Effector memory CD4-positive, alpha-beta T cell (primary cell): ENCODE measurements around the gene SERP2.

Experiments used
- DNase-seq, 3 donors: peaks; one replicate each; pipeline ENCODE4 v3.0.0-alpha.2; 2020
- H3K27ac ChIP-seq: 2 replicates; pipeline ENCODE4 v1.7.0; 2013; ENCODE audit warnings: mild to moderate bottlenecking, low read length, moderate library complexity; ENCODE audit not compliant: insufficient read depth, poor library complexity, severe bottlenecking
- H3K27me3 ChIP-seq: replicated peaks from 2 replicates; pipeline ENCODE4 v1.7.0; 2013; ENCODE audit warnings: mild to moderate bottlenecking, low read length; ENCODE audit not compliant: insufficient read depth, control insufficient read depth, poor library complexity, severe bottlenecking
- H3K36me3 ChIP-seq: 2 replicates; pipeline ENCODE4 v1.7.0; 2013; ENCODE audit warnings: mild to moderate bottlenecking, low read length, moderate library complexity; ENCODE audit not compliant: control insufficient read depth, insufficient read depth
- H3K4me1 ChIP-seq: 2 replicates; pipeline ENCODE4 v1.7.0; 2013; ENCODE audit warnings: low read length, mild to moderate bottlenecking; ENCODE audit not compliant: control insufficient read depth, insufficient read depth, poor library complexity, severe bottlenecking
- H3K4me3 ChIP-seq: 2 replicates; pipeline ENCODE4 v1.7.0; 2013; ENCODE audit warnings: low read length, low read depth, mild to moderate bottlenecking; ENCODE audit not compliant: insufficient read depth, poor library complexity, severe bottlenecking
- H3K9me3 ChIP-seq: 2 replicates; pipeline ENCODE4 v1.7.0; 2013; ENCODE audit warnings: mild to moderate bottlenecking, low read length, moderate library complexity; ENCODE audit not compliant: control insufficient read depth

Gene SERP2

DNA sequence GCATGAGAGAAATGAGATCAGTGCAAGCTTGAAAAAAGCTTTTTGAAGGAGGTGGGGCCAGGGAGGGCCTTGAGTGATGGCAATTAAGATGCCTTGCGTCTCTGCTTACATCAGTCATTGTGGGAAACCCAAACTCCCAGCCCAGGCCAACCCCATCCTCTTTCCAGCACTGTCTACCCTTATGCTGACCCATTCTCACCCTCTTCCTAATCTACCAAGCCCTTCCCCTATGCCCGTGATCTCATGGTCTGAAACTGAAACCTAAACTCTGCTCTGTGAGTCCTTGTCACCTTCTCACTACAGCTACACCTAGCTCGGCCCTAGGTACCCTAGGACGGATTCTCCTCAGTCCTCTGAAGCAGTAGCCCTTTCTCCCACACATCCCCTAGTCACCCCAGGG lies 36.0 kb upstream of the SERP2 start:
- DNase-seq: no peak
- Histone ChIP-seq H3K36me3 (no peaks in the 10 kb centered on the region), H3K4me3 (no peak overlapping the region), H3K9me3 (no peaks in the 10 kb centered on the region), H3K4me1 (no peaks in the 10 kb centered on the region), H3K27me3 (no peaks in the 10 kb centered on the region), H3K27ac (no peak overlapping the region)

DNA sequence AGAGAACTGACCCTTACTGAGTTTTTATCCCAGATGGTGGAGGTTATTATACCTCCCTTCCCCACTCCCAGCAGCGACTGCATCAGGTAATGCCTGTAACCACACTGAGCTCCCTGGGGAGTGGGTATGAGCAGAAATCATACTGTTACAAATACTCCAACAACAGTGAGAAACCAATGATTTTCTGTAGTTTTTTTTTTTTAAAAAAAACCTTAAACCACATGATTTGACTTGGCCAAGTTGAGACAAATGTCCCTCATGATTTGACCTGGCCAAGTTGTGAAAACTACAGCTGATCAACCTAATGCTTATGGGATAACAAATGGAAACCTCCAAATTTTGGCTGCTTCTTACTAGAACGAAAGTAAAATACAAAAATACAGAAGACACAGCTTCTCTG lies 33.1 kb upstream of the SERP2 start:
- peaks cover 3% of the 10 kb centered on the region for H3K27me3 ChIP-seq
- no peaks in the 10 kb centered on the region for H3K9me3 ChIP-seq
- DNase-seq: no peak
- no peaks in the 10 kb centered on the region for H3K4me1 ChIP-seq
- H3K27ac ChIP-seq: no peak overlapping the region
- H3K36me3 ChIP-seq: no peaks in the 10 kb centered on the region
- H3K4me3 ChIP-seq: no peak overlapping the region

DNA sequence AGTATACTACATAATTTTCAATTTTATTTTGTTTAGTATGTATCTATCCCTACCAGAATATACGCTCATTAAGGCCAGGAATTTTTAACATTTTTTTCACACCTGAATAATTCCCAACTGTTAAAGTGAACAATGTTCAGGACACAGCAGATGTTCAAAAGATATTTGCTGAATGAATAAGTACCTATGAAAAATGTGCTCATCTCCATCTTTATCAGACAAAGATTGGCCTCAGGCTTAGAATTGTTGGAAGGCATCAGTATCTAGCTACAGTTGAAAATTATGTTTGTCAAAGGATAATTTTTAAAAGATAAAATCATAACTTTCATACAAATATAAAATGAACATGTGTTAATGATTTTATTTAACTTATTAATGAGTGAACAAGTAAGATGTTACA lies 30.9 kb upstream of the SERP2 start:
- Histone ChIP-seq H3K27me3 (peaks cover 3% of the 10 kb centered on the region), H3K9me3 (no peaks in the 10 kb centered on the region), H3K27ac (no peak overlapping the region), H3K4me3 (no peak overlapping the region), H3K4me1 (no peaks in the 10 kb centered on the region), H3K36me3 (no peaks in the 10 kb centered on the region)
- no peak for DNase-seq

DNA sequence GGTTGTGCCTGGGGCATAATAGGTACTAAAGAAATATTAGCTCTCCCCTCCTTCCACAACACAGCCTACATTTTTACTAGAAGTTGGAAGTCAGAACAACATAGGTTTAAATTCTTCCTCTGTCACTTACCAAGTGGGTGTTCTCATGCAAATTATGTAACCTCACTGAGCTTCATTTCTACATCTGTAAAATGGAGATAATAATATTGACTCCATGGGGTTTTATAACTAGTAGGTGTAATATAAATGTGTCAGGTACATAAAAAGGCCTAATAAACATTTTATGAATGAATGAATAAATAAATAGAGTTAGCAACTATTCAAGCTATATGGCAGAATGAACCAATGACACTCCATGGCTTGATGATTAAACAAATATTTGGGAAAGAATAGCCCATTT lies 27.1 kb upstream of the SERP2 start:
- H3K27me3 ChIP-seq: peaks cover 3% of the 10 kb centered on the region
- H3K4me1 ChIP-seq: no peaks in the 10 kb centered on the region

DNA sequence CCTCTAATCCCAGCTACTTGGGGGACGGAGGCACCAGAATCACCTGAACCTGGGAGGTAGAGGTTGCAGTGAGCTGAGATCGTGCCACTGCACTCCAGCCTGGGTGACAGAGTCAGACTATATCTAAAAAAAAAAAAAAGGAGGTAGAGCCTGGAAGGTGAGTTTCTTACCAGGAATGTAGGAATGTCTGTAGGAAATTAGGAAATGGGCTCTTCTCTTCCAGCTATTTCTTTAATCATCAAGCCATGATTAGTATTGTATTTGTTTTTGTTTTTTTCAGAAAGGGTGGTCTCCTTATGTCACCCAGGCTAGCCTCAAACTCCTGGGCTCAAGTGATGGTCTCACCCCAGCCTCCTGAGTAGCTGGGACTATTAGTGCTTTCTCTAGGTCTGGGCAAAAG lies 26.3 kb upstream of the SERP2 start:
- Histone ChIP-seq H3K36me3 (no peaks in the 10 kb centered on the region), H3K4me3 (no peak overlapping the region), H3K9me3 (no peaks in the 10 kb centered on the region), H3K4me1 (no peaks in the 10 kb centered on the region), H3K27ac (no peak overlapping the region), H3K27me3 (peaks cover 3% of the 10 kb centered on the region)
- no peak for DNase-seq

More for the DNA sequence above, 27.1 kb upstream of the SERP2 start:
- Histone ChIP-seq H3K4me3 (no peak overlapping the region), H3K27ac (no peak overlapping the region), H3K36me3 (no peaks in the 10 kb centered on the region), H3K9me3 (no peaks in the 10 kb centered on the region)
- DNase-seq: no peak

- no peak for DNase-seq
- Histone ChIP-seq H3K4me1 (no peaks in the 10 kb centered on the region), H3K36me3 (no peaks in the 10 kb centered on the region), H3K27ac (no peak overlapping the region), H3K9me3 (no peaks in the 10 kb centered on the region), H3K27me3 (peaks cover 3% of the 10 kb centered on the region), H3K4me3 (no peak overlapping the region)
Observed at GRCh38 chr13:44347949-44348348, 25.7 kb upstream of the SERP2 start.

DNA sequence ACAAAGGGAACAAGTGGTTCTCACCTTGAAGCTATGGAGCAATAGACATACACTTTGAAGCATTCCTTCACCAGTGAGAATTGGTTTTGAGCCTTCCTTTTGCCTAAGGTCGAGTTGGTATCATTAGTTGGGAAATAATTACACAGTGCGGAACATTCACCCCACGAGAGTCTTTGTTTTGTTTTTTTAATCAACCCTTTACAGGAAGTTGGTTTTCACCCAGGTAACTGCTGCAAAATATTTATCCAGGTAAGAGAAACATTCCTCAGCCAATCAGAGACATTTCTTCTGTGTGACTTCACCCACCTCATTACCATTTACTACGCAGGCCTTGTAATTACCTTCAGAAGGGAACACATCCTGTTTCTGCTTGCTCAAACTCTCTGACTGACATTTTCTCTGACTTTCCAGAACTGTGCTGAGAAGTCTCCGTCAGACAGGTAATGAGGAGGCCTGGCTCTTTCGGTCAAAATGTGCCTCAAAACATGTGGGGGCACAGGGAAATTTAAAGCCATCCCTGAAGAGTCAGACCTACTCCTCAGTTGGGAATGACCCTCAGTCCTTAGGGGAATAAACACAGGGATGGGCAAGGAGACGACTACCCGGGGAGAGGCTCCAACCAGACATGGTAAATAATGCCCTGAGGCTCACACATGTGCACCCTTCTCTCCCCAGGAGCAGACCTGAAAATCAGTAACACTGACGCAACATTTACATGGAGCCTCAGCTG lies 22.7 kb upstream of the SERP2 start:
- no peaks in the 10 kb centered on the region for H3K36me3 ChIP-seq
- no peaks in the 10 kb centered on the region for H3K27me3 ChIP-seq
- H3K27ac ChIP-seq: no peak overlapping the region
- no peaks in the 10 kb centered on the region for H3K9me3 ChIP-seq
- no peak overlapping the region for H3K4me3 ChIP-seq
- DNase-seq: no peak
- H3K4me1 ChIP-seq: no peaks in the 10 kb centered on the region

GRCh38 chr13:44351505-44351854 lies 22.1 kb upstream of the SERP2 start:
- Histone ChIP-seq H3K27me3 (no peaks in the 10 kb centered on the region), H3K27ac (no peak overlapping the region), H3K9me3 (no peaks in the 10 kb centered on the region), H3K4me1 (no peaks in the 10 kb centered on the region), H3K36me3 (no peaks in the 10 kb centered on the region), H3K4me3 (no peak overlapping the region)
- no peak for DNase-seq

DNA sequence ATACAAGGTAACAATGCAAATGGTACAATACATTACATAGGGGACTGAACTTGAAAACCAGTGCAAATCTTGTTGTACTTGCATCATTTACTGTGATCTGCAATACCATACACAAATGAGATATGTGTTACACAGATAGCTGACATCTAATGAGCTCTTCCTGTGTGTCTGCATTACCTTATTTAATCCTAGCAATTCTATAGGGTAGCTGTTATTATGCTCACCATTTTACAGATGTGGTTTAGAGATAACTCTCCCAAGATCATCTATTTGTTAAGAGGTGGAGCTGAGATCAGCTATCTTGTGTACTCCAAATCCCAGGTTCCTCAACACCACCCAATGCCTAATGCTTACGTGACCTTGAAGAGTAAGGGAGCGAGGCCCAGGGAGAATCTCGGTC lies 21.4 kb upstream of the SERP2 start:
- H3K27me3 ChIP-seq: no peaks in the 10 kb centered on the region
- H3K4me3 ChIP-seq: no peak overlapping the region
- H3K9me3 ChIP-seq: no peaks in the 10 kb centered on the region
- DNase-seq: no peak
- H3K36me3 ChIP-seq: no peaks in the 10 kb centered on the region
- H3K27ac ChIP-seq: no peak overlapping the region
- H3K4me1 ChIP-seq: no peaks in the 10 kb centered on the region

GRCh38 chr13:44352671-44353070 lies 21.0 kb upstream of the SERP2 start:
- Histone ChIP-seq H3K4me1 (no peaks in the 10 kb centered on the region), H3K27ac (no peak overlapping the region), H3K27me3 (no peaks in the 10 kb centered on the region), H3K9me3 (no peaks in the 10 kb centered on the region), H3K36me3 (no peaks in the 10 kb centered on the region), H3K4me3 (no peak overlapping the region)
- no peak for DNase-seq
